Sciatic nerve (tissue), 2 donors: ENCODE measurements around the gene MCOLN1. TPM values are rescaled to one million over a fixed set of nuclear protein-coding genes. Genes with fewer than 3 reads are reported as not detected.

ENCODE experiments used
- ATAC-seq: fragments of 200-7000 bp; cut with Tn5 transposase; one replicate; pipeline ENCODE4 v1.9.1; 2020; ENCODE audit warnings: mild to moderate bottlenecking, moderate library complexity
- DNase-seq: peaks from one replicate; pipeline ENCODE4 v3.0.0-alpha.2; 2020; ENCODE audit warnings: low spot score
- intact Hi-C: fragments of 100-400 bp; cut with DNase I; formaldehyde crosslinking; loops from one replicate; pipeline ENCODE4 v1.14.2; 2022
- total RNA-seq: library from RNA; stranded (reverse); fragmentation: NEBNext Ultra II Directional; extraction: Animal tissue kit (Norgen Biotek cat#: 25700); gene quantifications from one replicate; pipeline ENCODE4 v1.2.1, GENCODE V29; 2021
- donor health status: DM: no; HTN: no; CAD: no.
- donor health status: DM: no; HTN: no; CAD: no.

MCOLN1 gene
- total RNA-seq: 35.3 TPM

- ATAC-seq: peak; percentile 97
- intact Hi-C loops: no loop called here
- peak; percentile 100 for DNase-seq
These were observed at the start of gene MCOLN1 for GRCh38 chr19:7522072-7522922. TSS of gene MCOLN1 (plus strand) at chr19:7522624. CDS start at chr19:7522751, 127 bp downstream.

GRCh38 chr19:7475665-7476064 is 46.8 kb upstream of the MCOLN1 start:
- ATAC-seq: no peak
- DNase-seq: no peak
- intact Hi-C loops: no loop called here

GRCh38 chr19:7476241-7476640 is 46.2 kb upstream of the MCOLN1 start:
- no peak for ATAC-seq
- intact Hi-C loops: no loop called here
- DNase-seq: no peak

- no peak for DNase-seq
- intact Hi-C loops: no loop called here
- ATAC-seq: no peak
These were observed 45.5 kb upstream of the MCOLN1 start for GRCh38 chr19:7476777-7477494.

DNA sequence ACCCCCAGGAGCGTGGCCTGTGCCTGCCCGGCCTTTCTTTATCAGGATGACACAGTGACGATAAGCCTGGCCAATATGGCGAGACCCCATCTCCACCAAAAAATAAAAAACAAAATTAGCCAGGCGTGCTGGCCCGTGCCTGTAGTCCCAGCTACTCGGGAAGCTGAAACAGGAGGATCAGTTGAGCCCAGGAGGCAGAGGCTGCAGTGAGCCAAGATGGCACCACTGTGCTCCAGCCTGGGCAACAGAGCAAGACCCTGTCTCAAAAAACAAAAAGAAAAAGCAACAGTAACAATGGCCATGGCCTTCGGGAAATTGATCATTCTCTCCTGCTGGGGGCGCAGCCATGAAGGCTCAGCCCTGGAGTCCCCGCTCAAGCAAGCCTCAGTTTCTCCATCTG is 44.7 kb upstream of the MCOLN1 start:
- no peak for DNase-seq
- intact Hi-C loops: no loop called here
- ATAC-seq: no peak

DNA sequence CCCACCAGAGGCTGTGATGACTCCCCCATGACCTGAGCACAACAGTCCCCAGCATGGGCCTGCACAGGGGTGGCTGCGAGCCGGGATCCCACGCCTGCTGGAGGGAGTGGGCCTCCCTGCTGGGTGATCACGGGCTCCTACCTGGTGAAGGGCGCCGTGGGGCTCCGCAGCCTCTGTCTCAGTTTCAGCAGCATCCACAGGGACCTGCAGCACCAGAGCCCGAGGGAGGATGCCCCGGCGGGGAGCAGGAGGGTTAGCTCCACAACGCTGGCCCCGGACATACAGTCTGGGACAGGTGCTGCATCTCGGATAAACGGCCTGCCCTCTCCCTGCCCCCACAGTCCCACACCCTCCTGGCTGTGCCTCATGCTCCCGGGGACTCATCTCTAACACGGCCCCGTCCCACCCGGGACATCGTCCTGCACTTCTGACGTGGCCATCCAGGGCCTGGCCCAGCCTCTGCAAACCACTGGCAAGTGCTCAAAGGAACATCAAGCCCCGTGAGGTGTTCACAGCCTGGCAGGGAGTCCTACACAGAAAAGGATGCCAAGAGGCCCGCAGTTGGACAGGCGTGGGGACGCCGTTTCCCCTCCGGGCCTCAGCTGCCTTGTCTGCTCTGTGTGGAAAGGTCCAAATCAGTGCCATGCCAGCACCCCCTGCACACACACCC is 44.1 kb upstream of the MCOLN1 start:
- DNase-seq (no peak), ATAC-seq (no peak)
- intact Hi-C loops: no loop called here

DNA sequence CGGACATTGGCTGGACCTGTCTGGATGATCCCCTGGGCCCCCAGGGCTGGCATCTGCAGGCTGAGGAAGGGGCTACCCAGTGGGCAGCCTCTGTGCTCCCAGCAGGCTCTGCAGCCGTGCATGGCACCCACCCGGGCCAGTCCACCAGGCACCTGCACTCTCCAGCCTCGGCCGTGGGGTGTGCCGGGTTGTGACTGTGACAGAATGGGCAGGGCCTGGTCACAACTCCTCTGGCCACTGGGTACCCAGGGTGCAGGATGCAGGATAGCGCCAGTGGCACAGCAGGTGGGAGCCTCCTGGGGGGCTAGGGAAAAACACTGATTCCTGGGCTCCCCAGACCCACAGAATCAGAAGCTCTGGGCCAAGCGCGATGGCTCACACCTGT is 43.6 kb upstream of the MCOLN1 start:
- DNase-seq (no peak), ATAC-seq (no peak)
- intact Hi-C loops: no loop called here

DNA sequence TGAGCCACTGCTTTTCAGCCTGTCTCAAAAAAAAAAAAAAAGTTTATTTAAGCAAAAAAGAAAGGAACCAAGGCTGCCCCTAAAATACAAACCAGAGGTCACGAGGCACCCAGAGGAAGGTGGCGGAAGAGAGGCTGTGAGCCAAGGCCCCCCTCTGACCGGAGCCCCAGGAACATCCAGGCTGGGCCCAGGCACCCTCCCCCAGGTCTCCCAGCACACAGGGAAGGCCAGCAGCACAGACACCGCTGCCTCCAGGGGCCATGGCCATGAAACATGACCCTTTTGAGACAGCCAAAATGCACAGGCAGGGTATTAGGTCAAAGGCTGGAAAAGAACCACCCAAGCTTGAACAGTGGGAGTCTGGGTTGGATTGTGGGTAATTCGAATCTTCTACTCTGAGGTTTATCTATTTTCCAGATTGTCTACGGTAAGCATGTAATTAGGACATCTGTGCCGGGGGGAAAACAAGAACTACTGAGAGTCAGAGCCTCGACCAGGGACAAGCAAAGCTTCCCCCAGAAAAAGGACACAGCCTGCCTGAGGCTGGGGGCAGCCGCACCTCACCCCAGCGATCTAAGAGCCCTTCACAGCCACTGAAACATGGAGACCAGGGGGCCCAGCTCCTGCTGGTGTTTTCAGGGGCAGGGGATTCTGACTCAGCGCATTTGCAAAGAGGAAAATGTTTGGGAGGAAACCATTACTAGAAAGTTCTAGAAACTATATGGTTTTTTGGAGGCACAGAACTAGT is 42.0 kb upstream of the MCOLN1 start:
- peak; percentile 24 for ATAC-seq
- no peak for DNase-seq
- intact Hi-C loops: no loop called here

DNA sequence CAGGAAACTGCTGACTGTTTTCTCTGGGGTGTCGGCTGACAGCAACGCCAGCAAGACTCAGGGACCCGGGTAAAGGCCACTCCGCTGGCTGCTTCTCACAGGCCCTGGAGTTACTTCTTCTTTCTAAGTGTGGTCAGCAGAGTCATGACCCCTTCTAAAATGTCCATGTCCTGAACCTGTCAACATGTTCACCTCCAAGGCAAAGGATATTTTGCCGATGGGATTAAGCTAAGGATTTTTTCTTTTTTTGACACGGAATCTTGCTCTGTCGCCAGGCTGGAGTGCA is 41.5 kb upstream of the MCOLN1 start:
- intact Hi-C loops: no loop called here
- DNase-seq (no peak), ATAC-seq (peak; percentile 48)

DNA sequence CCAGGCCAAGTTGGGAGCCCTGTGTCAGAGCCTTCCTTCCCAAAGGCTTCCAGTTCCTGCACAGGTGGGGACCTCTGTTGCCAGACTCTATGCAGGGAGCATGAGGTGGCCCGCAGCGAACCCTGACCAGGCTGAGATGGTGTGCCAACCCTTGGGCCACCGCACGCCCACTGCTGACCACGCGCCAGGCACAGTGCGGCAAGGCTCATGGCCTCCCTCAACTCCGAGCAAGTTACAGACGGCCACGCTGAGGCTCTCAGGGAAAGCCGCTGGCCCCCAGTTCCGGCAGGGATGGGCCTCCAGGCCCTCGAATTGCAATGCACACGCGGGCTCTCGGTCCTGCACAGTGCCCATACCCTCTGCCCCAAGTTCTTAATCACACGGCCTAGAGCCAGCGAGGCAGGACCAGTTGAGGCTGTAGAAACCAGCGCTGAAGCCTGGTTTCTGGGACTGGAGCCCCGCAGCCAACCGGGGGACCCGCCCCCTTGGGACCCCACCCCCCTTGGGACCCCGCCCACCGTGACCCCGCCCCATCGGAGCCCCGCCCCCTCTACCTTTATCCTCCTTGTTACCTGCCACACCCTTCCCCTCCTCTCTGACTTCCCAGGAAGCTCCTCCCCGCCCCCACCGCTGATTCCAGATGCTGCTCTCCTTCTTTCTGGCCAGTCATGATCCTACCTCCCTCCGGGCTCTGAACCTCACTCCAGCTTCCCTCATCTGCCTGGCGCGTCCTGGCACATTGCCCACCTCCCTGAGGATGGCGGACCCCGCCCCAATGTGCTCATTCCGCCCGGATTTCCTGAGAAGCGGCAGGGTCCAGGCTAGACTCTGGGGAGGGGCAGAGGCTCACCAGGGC is 39.6 kb upstream of the MCOLN1 start:
- intact Hi-C loops: no loop called here
- no peak for ATAC-seq
- no peak for DNase-seq

DNA sequence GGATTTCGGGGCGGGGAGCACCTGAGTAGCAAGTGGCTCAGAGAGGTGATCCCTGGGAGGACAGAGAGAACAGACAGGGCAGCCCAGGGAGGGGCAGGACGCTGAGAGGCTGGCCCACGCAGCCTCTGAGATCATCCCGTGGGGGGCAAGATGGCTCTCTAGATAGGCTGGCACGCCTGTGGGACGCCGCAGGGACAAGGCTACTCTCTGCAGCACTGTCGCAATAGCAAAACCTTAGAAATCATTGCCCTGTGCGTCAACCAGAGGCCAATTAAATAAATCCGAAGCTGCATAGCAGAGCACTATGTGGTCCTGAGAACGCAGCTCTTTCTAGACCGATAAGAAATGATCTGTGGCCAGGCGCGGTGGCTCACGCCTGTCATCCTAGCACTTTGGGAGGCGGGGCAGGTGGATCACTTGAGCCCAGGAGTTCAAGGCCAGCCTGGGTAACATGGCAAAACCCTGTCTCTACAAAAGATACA is 38.7 kb upstream of the MCOLN1 start:
- no peak for ATAC-seq
- intact Hi-C loops: no loop called here
- DNase-seq: no peak

- no peak for DNase-seq
- intact Hi-C loops: no loop called here
- no peak for ATAC-seq
These were observed 35.5 kb upstream of the MCOLN1 start for GRCh38 chr19:7486923-7487322.

DNA sequence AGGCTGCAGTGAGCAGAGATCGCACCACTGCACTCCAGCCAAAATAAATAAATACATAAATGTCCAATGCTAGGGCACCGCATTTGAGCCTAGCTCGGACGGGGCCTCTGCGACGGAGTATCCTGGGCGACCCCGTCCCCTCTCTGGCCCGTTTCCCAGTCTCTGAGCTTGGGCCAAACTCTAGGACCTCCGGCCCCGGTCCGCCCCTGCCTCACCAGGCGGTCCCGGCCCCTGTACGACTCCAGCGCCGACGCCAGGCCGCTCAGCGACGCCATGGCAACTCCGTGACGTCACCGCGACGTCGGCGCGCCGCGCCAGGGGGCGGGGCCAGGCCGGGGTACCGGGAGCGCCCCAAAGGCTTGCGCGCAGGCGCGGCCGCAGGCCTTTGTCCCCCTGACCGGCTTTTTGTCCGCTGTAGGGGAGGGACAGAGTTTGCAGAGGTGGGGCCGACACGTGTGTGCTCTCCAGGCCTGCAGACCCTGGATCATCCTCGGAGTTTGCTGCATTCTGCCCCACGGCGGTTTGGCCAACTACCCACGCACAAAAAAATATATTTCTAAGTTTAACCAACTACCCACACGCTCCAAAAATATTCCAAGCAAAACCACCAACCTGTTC is 33.6 kb upstream of the MCOLN1 start, which contains the start of gene PEX11G:
TSS of gene PEX11G (minus strand) at position 300 of the 618 bp plus-strand sequence. CDS start at position 275, 25 bp downstream.
- DNase-seq: peak; percentile 96
- peak; percentile 98 for ATAC-seq
- intact Hi-C loops: no loop called here

GRCh38 chr19:7489609-7490044 is 32.8 kb upstream of the MCOLN1 start:
- intact Hi-C loops: no loop called here
- no peak for DNase-seq

DNA sequence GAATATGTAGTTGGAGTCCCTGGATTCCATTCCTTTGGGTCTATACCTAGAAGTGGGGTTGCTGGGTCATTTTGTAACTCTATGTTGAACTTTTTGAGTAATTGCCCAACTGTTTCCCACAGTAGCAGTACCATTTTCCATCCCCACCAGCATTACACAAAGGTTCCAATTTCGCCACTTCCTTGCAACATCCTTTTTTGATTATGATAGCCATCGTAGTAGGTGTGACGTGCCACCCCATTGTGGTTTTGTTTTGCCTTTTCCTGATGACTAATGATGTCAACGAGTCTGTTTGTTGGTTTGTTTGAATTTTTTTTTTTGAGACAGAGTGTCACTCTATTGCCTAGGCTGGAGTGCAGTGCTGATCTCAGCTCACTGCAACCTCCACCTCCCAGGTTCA is 30.3 kb upstream of the MCOLN1 start:
- ATAC-seq: no peak

More at GRCh38 chr19:7489609-7490044, 32.8 kb upstream of the MCOLN1 start:
- no peak for ATAC-seq

GRCh38 chr19:7492558-7492957 is 29.9 kb upstream of the MCOLN1 start:
- ATAC-seq (no peak), DNase-seq (no peak)
- intact Hi-C loops: no loop called here

More for the DNA sequence above, 30.3 kb upstream of the MCOLN1 start:
- intact Hi-C loops: no loop called here
- no peak for DNase-seq

- ATAC-seq (peak; percentile 94), DNase-seq (peak; percentile 75)
- intact Hi-C loops: no loop called here
These were observed 27.9 kb upstream of the MCOLN1 start for GRCh38 chr19:7494416-7495098.
